ENCODE results near the gene IMPDH1.

The IMPDH1 gene

GRCh38 chr7:128387216-128388144 lies 22.3 kb downstream of the IMPDH1 start:
- peak; percentile 57 for DNase-seq (ENCODE audit: low spot score)

GRCh38 chr7:128385988-128386925 lies 23.5 kb downstream of the IMPDH1 start:
- no peak for DNase-seq (ENCODE audit: low spot score)

- no peak for DNase-seq (ENCODE audit: low spot score)
These were observed 25.1 kb downstream of the IMPDH1 start for GRCh38 chr7:128384726-128385125.

- no peak for DNase-seq (ENCODE audit: low spot score)
These were observed 26.0 kb downstream of the IMPDH1 start for GRCh38 chr7:128383776-128384175.

GRCh38 chr7:128381161-128381821 lies 28.5 kb downstream of the IMPDH1 start:
- no peak for DNase-seq (ENCODE audit: low spot score)

- no peak for DNase-seq (ENCODE audit: low spot score)
These were observed 29.2 kb downstream of the IMPDH1 start for GRCh38 chr7:128380483-128381106.

GRCh38 chr7:128379900-128380479 lies 29.8 kb downstream of the IMPDH1 start:
- DNase-seq (ENCODE audit: low spot score) = no peak

GRCh38 chr7:128378637-128379036 lies 31.1 kb downstream of the IMPDH1 start:
- no peak for DNase-seq (ENCODE audit: low spot score)

- no peak for DNase-seq (ENCODE audit: low spot score)
These were observed 33.7 kb downstream of the IMPDH1 start for GRCh38 chr7:128376077-128376476.

- no peak for DNase-seq (ENCODE audit: low spot score)
These were observed 35.7 kb downstream of the IMPDH1 start for GRCh38 chr7:128374041-128374440.

- no peak for DNase-seq (ENCODE audit: low spot score)
These were observed 36.2 kb downstream of the IMPDH1 start for GRCh38 chr7:128373606-128374005.

GRCh38 chr7:128370491-128370890 lies 39.3 kb downstream of the IMPDH1 start:
- DNase-seq (ENCODE audit: low spot score) = no peak

GRCh38 chr7:128366986-128367385 lies 42.8 kb downstream of the IMPDH1 start:
- DNase-seq (ENCODE audit: low spot score) = no peak

GRCh38 chr7:128366300-128366699 lies 43.5 kb downstream of the IMPDH1 start:
- no peak for DNase-seq (ENCODE audit: low spot score)

- no peak for DNase-seq (ENCODE audit: low spot score)
These were observed 44.4 kb downstream of the IMPDH1 start for GRCh38 chr7:128365432-128365831.

GRCh38 chr7:128364166-128364870 lies 45.5 kb downstream of the IMPDH1 start:
- no peak for DNase-seq (ENCODE audit: low spot score)

GRCh38 chr7:128363261-128363721 lies 46.5 kb downstream of the IMPDH1 start:
- no peak for DNase-seq (ENCODE audit: low spot score)

- no peak for DNase-seq (ENCODE audit: low spot score)
These were observed 47.1 kb downstream of the IMPDH1 start for GRCh38 chr7:128362670-128363069.

GRCh38 chr7:128361411-128362379 lies 48.1 kb downstream of the IMPDH1 start, which contains the start of gene PRRT4:
PRRT4 (minus strand) TSS chr7:128361690.
- peak; percentile 52 for DNase-seq (ENCODE audit: low spot score)
